ENCODE measurements around the gene SRSF3.
"Not testable (repeated sequence)": the region's sequence is repeated elsewhere in the genome, so short reads cannot be mapped to it uniquely, and the experiment has no call there.

The SRSF3 gene

GRCh38 chr6:36571122-36572043, 22.8 kb upstream of the SRSF3 start:
- no peak for TF ChIP-seq CTCF (IDR thresholded peaks at IDR 0.05; ENCODE audit: low read depth, low read length)

GRCh38 chr6:36572353-36573311, 21.5 kb upstream of the SRSF3 start:
- H3K9me3 ChIP-seq (ENCODE audit: severe bottlenecking); H3K36me3 ChIP-seq; H3K27ac ChIP-seq; H3K27me3 ChIP-seq (ENCODE audit: insufficient read depth, low read depth, severe bottlenecking); DNase-seq; H3K4me3 ChIP-seq (ENCODE audit: low read depth, low read length): not testable (repeated sequence)

More at GRCh38 chr6:36571122-36572043, 22.8 kb upstream of the SRSF3 start:
- H3K4me3 ChIP-seq (ENCODE audit: low read depth, low read length): no peak overlapping the region
- peaks cover 2% of the 10 kb centered on the region for H3K9me3 ChIP-seq (ENCODE audit: severe bottlenecking)
- DNase-seq: no peak
- no peak overlapping the region for H3K27ac ChIP-seq
- H3K27me3 ChIP-seq (ENCODE audit: insufficient read depth, low read depth, severe bottlenecking): no peaks in the 10 kb centered on the region
- no peaks in the 10 kb centered on the region for H3K36me3 ChIP-seq

DNA sequence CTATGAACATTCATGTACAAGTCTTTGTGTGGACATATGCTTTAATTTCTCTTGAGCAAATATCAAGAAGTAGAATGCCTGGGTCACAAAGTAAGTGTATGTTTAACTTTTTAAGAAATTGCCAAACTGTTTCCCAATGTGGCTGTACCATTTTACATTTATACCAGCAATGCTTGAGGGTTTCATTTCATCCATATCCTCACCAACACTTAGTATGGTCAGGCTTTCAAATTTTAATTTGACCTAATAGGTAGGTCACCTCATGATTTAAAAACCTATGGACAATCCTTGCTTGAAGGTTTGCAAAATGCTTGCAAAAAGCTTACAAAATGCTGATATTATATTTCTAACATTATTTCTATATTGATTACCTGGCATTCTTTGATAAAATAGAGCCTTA, 19.5 kb upstream of the SRSF3 start:
- Histone ChIP-seq H3K27ac (no peak overlapping the region), H3K27me3 (ENCODE audit: insufficient read depth, low read depth, severe bottlenecking) (no peaks in the 10 kb centered on the region), H3K9me3 (ENCODE audit: severe bottlenecking) (peaks cover 2% of the 10 kb centered on the region), H3K36me3 (no peaks in the 10 kb centered on the region), H3K4me3 (ENCODE audit: low read depth, low read length) (no peak overlapping the region)
- no peak for DNase-seq
- TF ChIP-seq CTCF (IDR thresholded peaks at IDR 0.05; ENCODE audit: low read depth, low read length): no peak

DNA sequence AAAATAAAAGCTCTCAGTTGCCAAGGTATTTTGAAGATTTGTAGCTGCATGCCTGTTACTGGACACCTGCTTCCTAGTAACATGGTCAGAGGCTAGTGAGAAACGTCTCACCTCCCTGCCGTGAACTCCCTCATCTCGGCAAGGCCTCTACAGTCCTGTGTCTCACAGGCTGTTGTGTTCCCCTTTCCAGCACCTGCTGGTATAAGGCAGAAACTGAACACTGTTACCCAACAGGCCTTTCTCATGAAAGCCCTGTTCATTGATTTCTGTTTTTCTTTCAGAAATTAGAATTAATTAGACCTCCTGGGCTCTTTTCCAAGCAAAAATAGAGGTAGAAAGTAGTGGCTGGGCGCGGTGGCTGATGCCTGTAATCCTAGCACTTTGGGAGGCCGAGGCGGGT, 17.6 kb upstream of the SRSF3 start:
- Histone ChIP-seq H3K36me3 (no peaks in the 10 kb centered on the region), H3K9me3 (ENCODE audit: severe bottlenecking) (peaks cover 2% of the 10 kb centered on the region), H3K27ac (no peak overlapping the region), H3K4me3 (ENCODE audit: low read depth, low read length) (no peak overlapping the region), H3K27me3 (ENCODE audit: insufficient read depth, low read depth, severe bottlenecking) (no peaks in the 10 kb centered on the region)
- TF ChIP-seq CTCF (IDR thresholded peaks at IDR 0.05; ENCODE audit: low read depth, low read length): no peak
- no peak for DNase-seq

DNA sequence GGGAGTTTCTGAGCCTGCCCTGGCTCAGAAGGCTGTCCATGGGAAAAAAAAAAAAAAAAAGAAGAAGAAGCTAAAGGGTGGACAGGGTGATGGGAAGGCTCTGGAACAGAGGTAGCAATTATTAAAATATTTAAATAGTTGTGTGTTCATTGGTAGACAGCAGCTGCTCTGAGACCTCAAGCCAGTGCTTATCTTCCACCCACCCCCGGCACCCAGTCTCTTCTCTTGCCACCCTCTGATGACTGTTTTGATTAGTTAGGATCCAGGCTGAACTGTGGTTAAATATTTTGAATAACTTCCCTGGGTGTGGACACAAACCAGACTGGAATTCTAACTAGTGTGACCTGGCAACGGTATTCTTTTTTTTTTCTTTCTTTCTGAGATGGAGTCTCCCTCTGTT, 16.9 kb upstream of the SRSF3 start:
- TF ChIP-seq CTCF (IDR thresholded peaks at IDR 0.05; ENCODE audit: low read depth, low read length): no peak
- Histone ChIP-seq H3K36me3 (no peaks in the 10 kb centered on the region), H3K27me3 (ENCODE audit: insufficient read depth, low read depth, severe bottlenecking) (no peaks in the 10 kb centered on the region), H3K9me3 (ENCODE audit: severe bottlenecking) (peaks cover 2% of the 10 kb centered on the region), H3K27ac (no peak overlapping the region), H3K4me3 (ENCODE audit: low read depth, low read length) (no peak overlapping the region)
- DNase-seq: no peak

GRCh38 chr6:36578030-36578429, 16.1 kb upstream of the SRSF3 start:
- Histone ChIP-seq H3K27ac (no peak overlapping the region), H3K27me3 (ENCODE audit: insufficient read depth, low read depth, severe bottlenecking) (no peaks in the 10 kb centered on the region), H3K36me3 (no peaks in the 10 kb centered on the region), H3K9me3 (ENCODE audit: severe bottlenecking) (peaks cover 2% of the 10 kb centered on the region), H3K4me3 (ENCODE audit: low read depth, low read length) (no peak overlapping the region)
- TF ChIP-seq CTCF (IDR thresholded peaks at IDR 0.05; ENCODE audit: low read depth, low read length): no peak
- DNase-seq: no peak

Measured in WERI-Rb-1 (cell line).